GM23338 (cell line): ENCODE measurements around the gene COX4I1. TPM values are rescaled to one million over a fixed set of nuclear protein-coding genes. Genes with fewer than 3 reads are reported as not detected.

Experiments
- ATAC-seq: fragments of 200-7000 bp; cut with Tn5 transposase; 3 replicates; pipeline ENCODE4 v1.9.1; 2020
- DNase-seq: peaks from one replicate; pipeline ENCODE4 v3.0.0-alpha.2; 2015; ENCODE audit warnings: low spot score
- H2AFZ ChIP-seq: fragments of 200-600 bp; sonication (generic); 2 replicates; pipeline ENCODE4 v1.8.0; 2016; ENCODE audit warnings: antibody characterized with exemption, mild to moderate bottlenecking, moderate library complexity
- H3F3A ChIP-seq: fragments of 200-600 bp; sonication (generic); replicated peaks from 2 replicates; pipeline ENCODE4 v1.8.0; 2017; ENCODE audit warnings: antibody characterized with exemption, mixed run types, low read depth
- H3K27ac ChIP-seq: fragments of 200-600 bp; sonication (generic); 2 replicates; pipeline ENCODE4 v1.6.1; 2016; ENCODE audit warnings: low read depth
- H3K27me3 ChIP-seq: fragments of 200-600 bp; sonication (generic); 2 replicates; pipeline ENCODE4 v1.8.0; 2016; ENCODE audit warnings: mild to moderate bottlenecking, mixed run types, moderate library complexity; ENCODE audit not compliant: insufficient read depth
- H3K36me3 ChIP-seq: fragments of 200-600 bp; sonication (generic); 2 replicates; pipeline ENCODE4 v1.8.0; 2016; ENCODE audit warnings: mild to moderate bottlenecking; ENCODE audit not compliant: insufficient read depth
- H3K4me1 ChIP-seq: fragments of 200-600 bp; sonication (generic); 2 replicates; pipeline ENCODE4 v1.8.0; 2016; ENCODE audit warnings: mild to moderate bottlenecking, moderate library complexity; ENCODE audit not compliant: insufficient read depth
- H3K4me2 ChIP-seq: fragments of 200-600 bp; sonication (generic); 2 replicates; pipeline ENCODE4 v1.7.1; 2017; ENCODE audit warnings: mixed run types
- H3K4me3 ChIP-seq: fragments of 200-600 bp; sonication (generic); 2 replicates; pipeline ENCODE4 v1.6.1; 2016; ENCODE audit warnings: mixed run types
- H3K79me2 ChIP-seq: fragments of 200-600 bp; sonication (generic); replicated peaks from 2 replicates; pipeline ENCODE4 v1.8.0; 2017; ENCODE audit warnings: mild to moderate bottlenecking; ENCODE audit not compliant: insufficient read depth
- H3K9me2 ChIP-seq: fragments of 200-600 bp; sonication (generic); 2 replicates; pipeline ENCODE4 v1.8.0; 2017; ENCODE audit not compliant: insufficient read depth
- H4K20me1 ChIP-seq: fragments of 200-600 bp; sonication (generic); replicated peaks from 2 replicates; pipeline ENCODE4 v1.8.0; 2017; ENCODE audit warnings: mild to moderate bottlenecking; ENCODE audit not compliant: insufficient read depth
- H3K27ac Mint-ChIP-seq: 2 replicates; pipeline ENCODE4 v1.8.0; 2020; ENCODE audit warnings: inconsistent platforms, mild to moderate bottlenecking, moderate library complexity, mixed read lengths
- H3K27me3 Mint-ChIP-seq: 3 replicates; pipeline ENCODE4 v1.8.0; 2022; ENCODE audit warnings: low read depth, mild to moderate bottlenecking, moderate library complexity, mixed read lengths, inconsistent platforms; ENCODE audit not compliant: insufficient read depth, poor library complexity
- H3K36me3 Mint-ChIP-seq: 3 replicates; pipeline ENCODE4 v1.8.0; 2021; ENCODE audit warnings: low read depth, mild to moderate bottlenecking, inconsistent platforms, moderate library complexity, mixed read lengths
- H3K4me1 Mint-ChIP-seq: 3 replicates; pipeline ENCODE4 v1.8.0; 2020; ENCODE audit warnings: mild to moderate bottlenecking, inconsistent platforms, mixed read lengths
- H3K4me3 Mint-ChIP-seq: 3 replicates; pipeline ENCODE4 v1.8.0; 2021; ENCODE audit warnings: moderate library complexity, mild to moderate bottlenecking, inconsistent platforms, mixed read lengths
- H3K9me3 Mint-ChIP-seq: 3 replicates; pipeline ENCODE4 v1.8.0; 2020; ENCODE audit warnings: moderate library complexity, mild to moderate bottlenecking, inconsistent platforms, mixed read lengths
- ETS1 ChIP-seq: IDR thresholded peaks from 2 replicates; pipeline ENCODE4 v1.6.1; 2016; ENCODE audit warnings: antibody characterized with exemption
- EZH2 ChIP-seq: fragments of 200-600 bp; sonication (generic); IDR thresholded peaks from one replicate; pipeline ENCODE4 v1.8.0; 2017; ENCODE audit warnings: antibody characterized with exemption, mild to moderate bottlenecking, low read depth; ENCODE audit not compliant: unreplicated experiment
- EZH2phosphoT487 ChIP-seq: fragments of 200-600 bp; sonication (generic); IDR thresholded peaks from one replicate; pipeline ENCODE4 v1.8.1; 2018; ENCODE audit warnings: antibody characterized with exemption; ENCODE audit not compliant: unreplicated experiment
- POLR2AphosphoS5 ChIP-seq: IDR thresholded peaks from 2 replicates; pipeline ENCODE4 v1.6.1; 2016; ENCODE audit warnings: antibody characterized with exemption, low read depth
- STAT1 ChIP-seq: IDR thresholded peaks from one replicate; pipeline ENCODE4 v1.6.1; 2016; ENCODE audit warnings: antibody characterized with exemption; ENCODE audit not compliant: unreplicated experiment
- ZNF462 ChIP-seq: fragments of 250-450 bp; sonication (Bioruptor Pico); IDR thresholded peaks from 2 replicates; pipeline ENCODE4 v1.5.0; 2020; ENCODE audit warnings: mild to moderate bottlenecking, moderate library complexity
- polyA plus RNA-seq: library from polyadenylated mRNA; unstranded; fragments of >200 nt; fragmentation: Nextera tagmentation; extraction: Ambion mirVana; gene quantifications from 2 replicates; pipeline ENCODE4 v1.2.1, GENCODE V29; 2016
- total RNA-seq: library from RNA; depleted of rRNA; stranded (reverse); fragments of >200 nt; shearing (Covaris generic); gene quantifications from 2 replicates; pipeline ENCODE4 v1.2.3, GENCODE V29; 2014
- TF ChIP-seq, protein P1 (sequence below), 2 experiments: fragments of 200-600 bp in 1 of 2; sonication (generic) in 1 of 2; conservative IDR thresholded peaks; 2 replicates each; pipeline versions ENCODE4 v1.5.1 to v1.6.1; 2016 to 2017; ENCODE audit warnings: antibody characterized with exemption in 2 of 2, low read depth in 2 of 2, mild to moderate bottlenecking in 2 of 2, moderate library complexity in 1 of 2
- TF ChIP-seq, protein P2 (sequence below): IDR thresholded peaks from one replicate; pipeline ENCODE4 v1.6.1; 2018; ENCODE audit warnings: antibody characterized with exemption; ENCODE audit not compliant: unreplicated experiment

The COX4I1 gene
- total and polyA plus RNA-seq, 2 experiments from 2014 or later, result 329 to 1,008 TPM

GRCh38 chr16:85829171-85829719, 29.8 kb downstream of the COX4I1 start (continued):
- TF ChIP-seq, protein P1, sequence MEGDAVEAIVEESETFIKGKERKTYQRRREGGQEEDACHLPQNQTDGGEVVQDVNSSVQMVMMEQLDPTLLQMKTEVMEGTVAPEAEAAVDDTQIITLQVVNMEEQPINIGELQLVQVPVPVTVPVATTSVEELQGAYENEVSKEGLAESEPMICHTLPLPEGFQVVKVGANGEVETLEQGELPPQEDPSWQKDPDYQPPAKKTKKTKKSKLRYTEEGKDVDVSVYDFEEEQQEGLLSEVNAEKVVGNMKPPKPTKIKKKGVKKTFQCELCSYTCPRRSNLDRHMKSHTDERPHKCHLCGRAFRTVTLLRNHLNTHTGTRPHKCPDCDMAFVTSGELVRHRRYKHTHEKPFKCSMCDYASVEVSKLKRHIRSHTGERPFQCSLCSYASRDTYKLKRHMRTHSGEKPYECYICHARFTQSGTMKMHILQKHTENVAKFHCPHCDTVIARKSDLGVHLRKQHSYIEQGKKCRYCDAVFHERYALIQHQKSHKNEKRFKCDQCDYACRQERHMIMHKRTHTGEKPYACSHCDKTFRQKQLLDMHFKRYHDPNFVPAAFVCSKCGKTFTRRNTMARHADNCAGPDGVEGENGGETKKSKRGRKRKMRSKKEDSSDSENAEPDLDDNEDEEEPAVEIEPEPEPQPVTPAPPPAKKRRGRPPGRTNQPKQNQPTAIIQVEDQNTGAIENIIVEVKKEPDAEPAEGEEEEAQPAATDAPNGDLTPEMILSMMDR (conservative IDR thresholded peaks at IDR 0.05; ENCODE audit: low read depth in 2 of 2), result no peak
- TF ChIP-seq EZH2phosphoT487, result no peak

- H3K27me3 Mint-ChIP-seq, result peaks cover 3% of the 10 kb centered on the region
- no peak for TF ChIP-seq ZNF462 (CRISPR knock-in tag)
- TF ChIP-seq, protein P1 (conservative IDR thresholded peaks at IDR 0.05; ENCODE audit: low read depth in 2 of 2), result no peak
- no peak for TF ChIP-seq EZH2
- no peak for TF ChIP-seq ETS1
- TF ChIP-seq, protein P2, sequence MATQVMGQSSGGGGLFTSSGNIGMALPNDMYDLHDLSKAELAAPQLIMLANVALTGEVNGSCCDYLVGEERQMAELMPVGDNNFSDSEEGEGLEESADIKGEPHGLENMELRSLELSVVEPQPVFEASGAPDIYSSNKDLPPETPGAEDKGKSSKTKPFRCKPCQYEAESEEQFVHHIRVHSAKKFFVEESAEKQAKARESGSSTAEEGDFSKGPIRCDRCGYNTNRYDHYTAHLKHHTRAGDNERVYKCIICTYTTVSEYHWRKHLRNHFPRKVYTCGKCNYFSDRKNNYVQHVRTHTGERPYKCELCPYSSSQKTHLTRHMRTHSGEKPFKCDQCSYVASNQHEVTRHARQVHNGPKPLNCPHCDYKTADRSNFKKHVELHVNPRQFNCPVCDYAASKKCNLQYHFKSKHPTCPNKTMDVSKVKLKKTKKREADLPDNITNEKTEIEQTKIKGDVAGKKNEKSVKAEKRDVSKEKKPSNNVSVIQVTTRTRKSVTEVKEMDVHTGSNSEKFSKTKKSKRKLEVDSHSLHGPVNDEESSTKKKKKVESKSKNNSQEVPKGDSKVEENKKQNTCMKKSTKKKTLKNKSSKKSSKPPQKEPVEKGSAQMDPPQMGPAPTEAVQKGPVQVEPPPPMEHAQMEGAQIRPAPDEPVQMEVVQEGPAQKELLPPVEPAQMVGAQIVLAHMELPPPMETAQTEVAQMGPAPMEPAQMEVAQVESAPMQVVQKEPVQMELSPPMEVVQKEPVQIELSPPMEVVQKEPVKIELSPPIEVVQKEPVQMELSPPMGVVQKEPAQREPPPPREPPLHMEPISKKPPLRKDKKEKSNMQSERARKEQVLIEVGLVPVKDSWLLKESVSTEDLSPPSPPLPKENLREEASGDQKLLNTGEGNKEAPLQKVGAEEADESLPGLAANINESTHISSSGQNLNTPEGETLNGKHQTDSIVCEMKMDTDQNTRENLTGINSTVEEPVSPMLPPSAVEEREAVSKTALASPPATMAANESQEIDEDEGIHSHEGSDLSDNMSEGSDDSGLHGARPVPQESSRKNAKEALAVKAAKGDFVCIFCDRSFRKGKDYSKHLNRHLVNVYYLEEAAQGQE, result no peak
- no peak for TF ChIP-seq STAT1
- TF ChIP-seq EZH2phosphoT487, result no peak
- TF ChIP-seq POLR2AphosphoS5, result no peak
Observed at GRCh38 chr16:85829751-85830445, 30.4 kb downstream of the COX4I1 start.

More at GRCh38 chr16:85829751-85830445, 30.4 kb downstream of the COX4I1 start:
- ATAC-seq (no peak), DNase-seq (no peak)
- no peaks in the 10 kb centered on the region for H3K9me2 ChIP-seq
- H3K4me3 Mint-ChIP-seq, result no peak overlapping the region
- no peak overlapping the region for H3K4me3 ChIP-seq
- no peak overlapping the region for H3K27ac ChIP-seq
- no peaks in the 10 kb centered on the region for H4K20me1 ChIP-seq
- H3K36me3 ChIP-seq, result no peaks in the 10 kb centered on the region
- no peaks in the 10 kb centered on the region; the same call in 2 of the 3 replicates for H3K4me1 Mint-ChIP-seq
- peaks cover 21% of the 10 kb centered on the region for H3K9me3 Mint-ChIP-seq
- H3K36me3 Mint-ChIP-seq, result peaks cover 10% of the 10 kb centered on the region
- no peak overlapping the region for H2AFZ ChIP-seq
- no peak overlapping the region for H3K27ac Mint-ChIP-seq
- no peak overlapping the region for H3K4me2 ChIP-seq
- H3K79me2 ChIP-seq, result no peaks in the 10 kb centered on the region
- no peaks in the 10 kb centered on the region for H3F3A ChIP-seq
- no peaks in the 10 kb centered on the region for H3K4me1 ChIP-seq
- H3K27me3 ChIP-seq, result no peaks in the 10 kb centered on the region
